Psoas muscle (tissue), 8 donors: ENCODE results near the gene RPL9. TPM values are rescaled to one million over a fixed set of nuclear protein-coding genes. Genes with fewer than 3 reads are reported as not detected.

Experiments
- ATAC-seq, 4 donors: fragments of 200-7000 bp; cut with Tn5 transposase; one replicate each; pipeline ENCODE4 v1.9.1; 2020; ENCODE audit warnings: moderate library complexity in 3 of 4, mild to moderate bottlenecking in 2 of 4
- DNase-seq, 2 donors: peaks; one replicate each; pipeline ENCODE4 v3.0.0-alpha.2; 2020
- H3K27ac ChIP-seq: fragments of 200-600 bp; one replicate; pipeline ENCODE4 v1.8.0; 2022
- H3K27me3 ChIP-seq, 3 donors: fragments of 200-600 bp in 1 of 3; one replicate each; pipeline versions ENCODE4 v1.6.1 to v1.8.0; 2013 to 2022; ENCODE audit warnings: low read length in 2 of 3, mild to moderate bottlenecking in 2 of 3, moderate library complexity in 1 of 3; ENCODE audit not compliant: insufficient read depth in 3 of 3
- H3K36me3 ChIP-seq, 2 donors: fragments of 200-600 bp in 1 of 2; one replicate each; pipeline versions ENCODE4 v1.6.1 to v1.8.0; 2013 to 2022; ENCODE audit warnings: low read depth in 1 of 2, mild to moderate bottlenecking in 1 of 2, moderate library complexity in 1 of 2; ENCODE audit not compliant: insufficient read depth in 1 of 2
- H3K4me1 ChIP-seq: fragments of 200-600 bp; one replicate; pipeline ENCODE4 v1.8.0; 2022
- H3K4me3 ChIP-seq: fragments of 200-600 bp; one replicate; pipeline ENCODE4 v1.8.0; 2022; ENCODE audit warnings: mild to moderate bottlenecking
- H3K9me3 ChIP-seq: fragments of 200-600 bp; one replicate; pipeline ENCODE4 v1.8.0; 2022
- CTCF ChIP-seq: fragments of 200-600 bp; IDR thresholded peaks from one replicate; pipeline ENCODE4 v1.8.0; 2022; ENCODE audit warnings: antibody characterized with exemption
- WGBS, 3 donors: extraction: QIAGEN DNeasy Blood & Tissue Kit; methylation state at CpG; one replicate each; pipeline versions ENCODE4 v1.1.6 to v1.1.7; 2013; 5-methylcytosine and 5-hydroxymethylcytosine counted together
- intact Hi-C, 2 donors: fragments of 100-400 bp; cut with DNase I; formaldehyde crosslinking; loops; one replicate each; pipeline versions ENCODE4 v1.11.0 to v1.14.2; 2022
- polyA plus RNA-seq, 3 donors: library from polyadenylated mRNA; stranded (reverse); fragments of 200-250 nt; gene quantifications; one replicate each; pipeline ENCODE4 v1.2.3, GENCODE V29; 2013
- total RNA-seq, 4 donors: library from RNA; stranded (reverse); fragmentation: NEBNext Ultra II Directional in 2 of 4; extraction: Animal tissue kit (Norgen Biotek cat#: 25700) in 2 of 4; gene quantifications; one replicate each; pipeline versions ENCODE4 v1.2.1 to v1.2.4, GENCODE V29; 2021 to 2023
- donor health status: healthy with polysubstance abuse.
- donor health status: DM: no; HTN: no; CAD: no; lungs with moderate emphysema.
- donor health status: Bipolar disorder and iron deficiency.
- donor health status: healthy.
- donor health status: DM: yes; HTN: yes; CAD: no.
- donor health status: DM: no; HTN: no; CAD: no.
- donor health status: DM: no; HTN: no; CAD: no.
- donor health status: DM: yes; HTN: yes; CAD: no.

The RPL9 gene
- total and polyA plus RNA-seq, 7 donors, result 544 to 1,653 (median 925) TPM

GRCh38 chr4:39480902-39481695 is 22.4 kb upstream of the RPL9 start:
- 82 to 86% (median 84%) methylated on average over 21 of the region's 21 CpGs for WGBS, 3 donors
- no peak for DNase-seq
- no peaks in the 10 kb centered on the region for H3K27me3 ChIP-seq
- H3K27ac ChIP-seq, result no peak overlapping the region
- intact Hi-C loops, result no loop called here
- peaks cover 0 to 19% of the 10 kb centered on the region in 2 donors for H3K36me3 ChIP-seq
- no peak overlapping the region for H3K4me3 ChIP-seq
- H3K9me3 ChIP-seq, result no peaks in the 10 kb centered on the region
- H3K4me1 ChIP-seq, result no peaks in the 10 kb centered on the region
- ATAC-seq, result no peak
- TF ChIP-seq CTCF, result no peak

GRCh38 chr4:39480251-39480650 is 21.5 kb upstream of the RPL9 start:
- 95 to 97% (median 95%) methylated on average over 27 of the region's 27 CpGs for WGBS, 3 donors
- Histone ChIP-seq H3K27ac (no peak overlapping the region), H3K4me1 (no peaks in the 10 kb centered on the region), H3K9me3 (no peaks in the 10 kb centered on the region), H3K36me3 (peaks cover 0 to 27% of the 10 kb centered on the region in 2 donors), H3K4me3 (no peak overlapping the region), H3K27me3 (no peaks in the 10 kb centered on the region)
- ATAC-seq (no peak), DNase-seq (no peak)
- intact Hi-C loops, result no loop called here
- no peak for TF ChIP-seq CTCF

- DNase-seq (no peak), ATAC-seq (no peak)
- no peak for TF ChIP-seq CTCF
- H3K9me3 ChIP-seq, result no peaks in the 10 kb centered on the region
- no peak overlapping the region for H3K4me3 ChIP-seq
- no peaks in the 10 kb centered on the region for H3K27me3 ChIP-seq
- no peaks in the 10 kb centered on the region for H3K4me1 ChIP-seq
- intact Hi-C loops, result no loop called here
- 73 to 90% (median 81%) methylated on average over 5 of the region's 5 CpGs for WGBS, 3 donors
- no peak overlapping the region for H3K27ac ChIP-seq
- H3K36me3 ChIP-seq, result peaks cover 0 to 66% of the 10 kb centered on the region in 2 donors
Measured at GRCh38 chr4:39476187-39476895, 17.6 kb upstream of the RPL9 start.

GRCh38 chr4:39472396-39472795 is 13.7 kb upstream of the RPL9 start:
- H3K4me1 ChIP-seq, result no peaks in the 10 kb centered on the region
- ATAC-seq (no peak), DNase-seq (no peak)
- peaks cover 0 to 86% of the 10 kb centered on the region in 2 donors for H3K36me3 ChIP-seq
- WGBS, 3 donors, result 92 to 99% (median 98%) methylated on average over 3 of the region's 3 CpGs
- intact Hi-C loops, result loop anchor here in 1 of 2 donors (5.0 kb wide), 1 partner anchor 55 kb away; the partner anchor contains the start of gene UGDH
- TF ChIP-seq CTCF, result no peak
- H3K27ac ChIP-seq, result no peak overlapping the region
- no peaks in the 10 kb centered on the region for H3K9me3 ChIP-seq
- no peak overlapping the region for H3K4me3 ChIP-seq
- H3K27me3 ChIP-seq, result no peaks in the 10 kb centered on the region
